ENCODE data around the gene INPP5K.

The INPP5K gene

GRCh38 chr17:1560858-1561355, 44.5 kb upstream of the INPP5K start:
- DNase-seq: no peak
- Histone ChIP-seq H3K9me3 (no peaks in the 10 kb centered on the region), H3K4me3 (ENCODE audit: low read depth, low read length) (no peak overlapping the region; the same call in 1 of the 2 replicates), H3K27me3 (no peaks in the 10 kb centered on the region), H3K4me1 (no peaks in the 10 kb centered on the region), H3K36me3 (no peaks in the 10 kb centered on the region)
- TF ChIP-seq CTCF (IDR thresholded peaks at IDR 0.05; ENCODE audit: low read depth, low read length): no peak

- DNase-seq: no peak
- Histone ChIP-seq H3K27me3 (no peaks in the 10 kb centered on the region), H3K4me3 (ENCODE audit: low read depth, low read length) (no peak overlapping the region), H3K9me3 (no peaks in the 10 kb centered on the region), H3K36me3 (no peaks in the 10 kb centered on the region), H3K4me1 (peaks cover 2% of the 10 kb centered on the region; the same call in 1 of the 2 replicates)
- no peak for TF ChIP-seq CTCF (IDR thresholded peaks at IDR 0.05; ENCODE audit: low read depth, low read length)
Observed at GRCh38 chr17:1560101-1560857, 43.9 kb upstream of the INPP5K start.

- Histone ChIP-seq H3K9me3 (no peaks in the 10 kb centered on the region), H3K27me3 (no peaks in the 10 kb centered on the region), H3K36me3 (no peaks in the 10 kb centered on the region), H3K4me1 (peaks cover 2% of the 10 kb centered on the region; the same call in 1 of the 2 replicates), H3K4me3 (ENCODE audit: low read depth, low read length) (no peak overlapping the region)
- no peak for TF ChIP-seq CTCF (IDR thresholded peaks at IDR 0.05; ENCODE audit: low read depth, low read length)
- DNase-seq: no peak
Observed at GRCh38 chr17:1559047-1560043, 42.9 kb upstream of the INPP5K start.

- Histone ChIP-seq H3K36me3 (no peaks in the 10 kb centered on the region), H3K27me3 (no peaks in the 10 kb centered on the region), H3K4me3 (ENCODE audit: low read depth, low read length) (no peak overlapping the region), H3K4me1 (peaks cover 2% of the 10 kb centered on the region; the same call in 1 of the 2 replicates), H3K9me3 (no peaks in the 10 kb centered on the region)
- no peak for DNase-seq
- no peak for TF ChIP-seq CTCF (IDR thresholded peaks at IDR 0.05; ENCODE audit: low read depth, low read length)
Observed at GRCh38 chr17:1558401-1558800, 42.0 kb upstream of the INPP5K start.

GRCh38 chr17:1557355-1558095, 41.1 kb upstream of the INPP5K start:
- Histone ChIP-seq H3K36me3 (no peaks in the 10 kb centered on the region), H3K4me3 (ENCODE audit: low read depth, low read length) (no peak overlapping the region), H3K4me1 (peaks cover 2% of the 10 kb centered on the region; the same call in 1 of the 2 replicates), H3K27me3 (no peaks in the 10 kb centered on the region), H3K9me3 (no peaks in the 10 kb centered on the region)
- TF ChIP-seq CTCF (IDR thresholded peaks at IDR 0.05; ENCODE audit: low read depth, low read length): no peak
- DNase-seq: no peak

Measured in BE2C (cell line).